Activated effector memory CD4-positive, alpha-beta T cell treated with Interleukin-2 at 50 U/mL for 16 hours (primary cell): ENCODE results near the gene KISS1R.
"Not testable (repeated sequence)": the region's sequence is repeated elsewhere in the genome, so short reads cannot be mapped to it uniquely, and the experiment has no call there.

ENCODE experiments used
- DNase-seq: peaks from one replicate; pipeline ENCODE4 v3.0.0-alpha.2; 2020

Gene KISS1R

DNA sequence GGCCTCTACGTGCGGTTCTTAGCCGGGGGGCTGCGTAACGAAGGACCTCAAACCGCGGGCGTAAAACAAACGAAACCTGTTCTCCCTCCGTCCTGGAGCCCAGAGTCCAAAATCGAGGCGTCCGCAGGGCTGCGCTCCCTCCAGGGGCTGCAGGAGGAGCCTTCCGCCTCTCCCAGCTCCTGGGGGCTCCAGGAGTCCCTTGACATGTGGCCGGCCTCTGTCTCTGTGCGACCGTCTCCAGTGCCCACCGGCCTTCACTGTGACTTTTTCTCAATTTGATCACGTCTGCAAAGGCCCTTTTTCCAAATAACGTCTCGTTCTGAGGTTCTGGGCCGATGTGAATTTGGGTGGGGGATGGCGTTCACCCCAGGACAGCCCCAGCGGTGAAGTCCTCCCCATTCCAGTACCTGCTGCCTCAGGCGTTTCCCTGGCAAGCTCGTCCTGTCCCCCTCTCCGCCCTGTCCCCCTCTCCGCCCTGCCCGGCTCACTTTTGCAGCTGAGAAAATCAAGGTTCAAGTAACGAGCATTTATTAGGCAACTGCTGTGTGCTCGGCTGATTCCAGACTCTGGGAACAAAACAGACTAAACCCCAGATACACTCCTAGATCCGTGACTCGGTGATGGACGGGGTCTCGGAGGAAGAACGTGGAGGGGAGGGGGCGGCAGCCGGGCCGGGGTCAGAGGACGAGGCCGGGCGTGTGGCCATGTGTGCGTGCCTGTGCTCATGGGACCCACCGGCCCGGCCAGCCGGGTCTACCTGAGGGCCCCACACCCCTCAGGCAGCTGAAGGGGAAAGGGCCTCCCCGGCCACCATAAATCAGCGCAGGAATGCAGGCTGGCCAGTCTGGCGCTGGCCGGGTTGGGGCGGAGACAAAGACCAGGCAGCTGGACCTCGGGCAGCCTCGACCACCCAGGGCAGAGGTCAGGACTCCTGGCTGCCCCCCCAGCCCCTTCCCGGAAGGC, 39.0 kb downstream of the KISS1R start:
- DNase-seq = no peak

DNA sequence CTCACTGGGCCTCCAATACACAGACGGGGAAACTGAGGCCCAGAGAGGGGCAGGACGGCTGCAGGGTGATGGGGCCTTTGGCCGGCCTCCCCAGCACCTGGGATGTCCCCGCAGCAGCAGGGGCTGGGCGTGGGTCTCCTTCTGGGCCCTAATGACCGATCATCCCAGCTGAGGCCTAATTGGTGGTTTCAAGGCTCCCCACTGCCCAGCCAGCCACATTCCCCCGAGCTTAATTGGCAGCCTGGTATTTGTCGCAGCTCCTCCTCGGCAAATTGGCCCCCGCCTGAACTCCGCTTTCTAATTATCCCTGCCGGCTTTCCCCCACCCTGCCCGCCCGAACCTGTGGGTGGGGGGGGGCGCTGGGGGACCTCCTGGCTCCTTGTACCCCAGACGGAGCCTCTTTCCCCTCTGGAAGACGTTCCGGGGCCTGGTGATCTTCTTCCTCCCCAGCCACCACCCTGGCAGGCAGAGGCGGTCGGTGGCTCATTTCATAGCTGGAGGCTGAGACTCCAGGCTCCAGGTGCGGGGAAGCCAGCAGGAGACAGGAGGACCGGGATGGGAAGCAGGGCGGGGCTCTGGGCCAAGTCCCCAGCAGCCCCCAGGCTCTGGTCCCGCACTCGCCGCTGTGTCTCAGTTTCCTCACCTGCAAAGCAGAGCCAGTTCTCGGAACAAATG, 39.8 kb downstream of the KISS1R start:
- DNase-seq = no peak

DNA sequence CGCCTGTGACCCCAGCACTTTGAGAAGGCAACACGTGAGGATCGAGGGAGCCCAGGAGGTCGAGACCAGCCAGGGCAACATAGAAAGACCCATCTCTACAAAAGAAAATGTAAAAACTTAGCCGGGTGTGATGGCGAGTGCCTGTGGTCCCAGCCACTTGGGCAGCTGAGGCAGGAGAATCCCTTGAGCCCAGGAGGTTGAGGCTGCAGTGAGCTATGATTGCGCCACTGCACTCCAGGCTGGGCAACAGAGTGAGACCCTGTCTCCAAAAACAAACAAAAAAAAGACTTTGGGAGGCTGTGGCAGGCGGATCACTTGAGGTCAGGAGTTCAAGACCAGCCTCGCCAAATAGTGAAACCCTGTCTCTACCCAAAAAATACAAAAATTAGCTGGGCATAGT, 40.4 kb downstream of the KISS1R start:
- DNase-seq = not testable (repeated sequence)

DNA sequence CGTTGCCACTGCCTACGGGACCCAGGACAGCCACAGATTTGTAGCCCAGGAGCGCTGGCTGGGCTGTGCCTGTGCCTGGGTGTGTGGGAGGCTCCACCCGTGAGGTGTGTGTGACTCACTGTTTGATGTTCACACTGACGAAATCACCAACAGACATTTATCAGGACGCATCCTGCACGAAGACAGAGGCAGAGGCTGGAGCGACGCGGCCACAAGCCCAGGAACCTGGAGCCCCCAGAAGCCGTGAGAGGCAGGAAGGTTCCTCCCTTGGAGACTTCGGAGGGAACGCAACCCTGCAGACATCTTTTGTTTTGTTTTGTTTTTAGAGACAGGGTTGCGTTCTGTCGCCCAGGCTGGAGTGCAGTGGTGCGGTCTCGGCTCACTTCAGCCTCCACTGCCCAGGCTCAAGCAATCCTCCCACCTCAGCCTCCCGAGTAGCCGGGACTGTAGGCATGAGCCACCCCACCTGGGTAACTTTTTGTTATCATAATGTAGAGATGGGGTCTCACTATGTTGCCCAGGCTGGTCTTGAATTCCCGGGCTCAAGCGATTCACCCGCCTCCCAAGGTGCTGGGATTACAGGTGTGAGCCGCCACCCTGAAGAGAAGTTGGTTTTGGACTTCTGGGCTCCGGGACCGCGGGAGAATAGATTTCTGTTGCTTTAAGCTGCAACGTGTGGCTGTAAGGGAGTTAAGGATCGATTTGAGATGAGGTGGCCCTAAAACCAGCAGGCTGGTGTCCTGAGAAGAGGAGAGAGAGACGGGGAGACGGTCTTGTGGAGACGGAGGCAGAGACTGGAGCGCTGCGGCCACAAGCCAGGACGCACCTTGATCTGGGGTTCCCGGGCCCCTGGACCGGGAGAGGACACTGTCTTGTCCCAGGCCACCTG, 42.1 kb downstream of the KISS1R start:
- DNase-seq = no peak

DNA sequence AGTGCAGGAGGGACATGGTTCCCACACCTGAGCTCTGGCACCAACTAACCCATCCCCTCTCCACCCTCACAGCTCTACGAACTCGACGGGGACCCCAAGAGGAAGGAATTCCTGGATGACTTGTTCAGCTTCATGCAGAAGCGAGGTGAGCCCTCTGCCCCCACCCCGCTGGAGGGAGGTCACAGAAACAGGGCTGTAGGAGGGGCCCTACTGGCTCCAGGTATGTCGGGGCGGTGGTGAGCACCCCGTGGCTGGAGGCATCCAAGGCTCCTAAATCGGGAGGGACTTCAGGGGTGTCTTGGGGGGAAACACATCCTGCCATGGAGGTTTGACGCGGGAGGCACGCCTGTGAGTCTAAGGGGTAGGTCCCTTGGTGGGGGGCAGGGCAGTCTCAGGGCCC, 42.9 kb downstream of the KISS1R start:
- no peak for DNase-seq

DNA sequence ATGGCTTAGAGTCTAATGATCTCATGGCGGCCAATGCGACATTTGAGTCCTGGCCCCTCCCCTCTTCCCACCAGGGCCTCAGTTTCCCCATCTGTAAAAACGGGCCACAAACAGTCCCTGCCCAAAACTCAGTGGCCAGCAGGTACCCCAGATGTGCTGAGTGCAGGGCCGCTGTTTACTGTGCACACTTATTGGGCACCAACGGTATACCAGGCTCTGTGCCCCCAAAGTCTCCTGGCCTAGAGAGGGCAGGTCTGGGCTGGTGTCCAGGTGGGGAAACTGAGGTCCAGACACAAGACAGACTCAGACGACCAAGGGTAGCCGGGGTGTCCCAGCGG, 43.4 kb downstream of the KISS1R start:
- DNase-seq = no peak

DNA sequence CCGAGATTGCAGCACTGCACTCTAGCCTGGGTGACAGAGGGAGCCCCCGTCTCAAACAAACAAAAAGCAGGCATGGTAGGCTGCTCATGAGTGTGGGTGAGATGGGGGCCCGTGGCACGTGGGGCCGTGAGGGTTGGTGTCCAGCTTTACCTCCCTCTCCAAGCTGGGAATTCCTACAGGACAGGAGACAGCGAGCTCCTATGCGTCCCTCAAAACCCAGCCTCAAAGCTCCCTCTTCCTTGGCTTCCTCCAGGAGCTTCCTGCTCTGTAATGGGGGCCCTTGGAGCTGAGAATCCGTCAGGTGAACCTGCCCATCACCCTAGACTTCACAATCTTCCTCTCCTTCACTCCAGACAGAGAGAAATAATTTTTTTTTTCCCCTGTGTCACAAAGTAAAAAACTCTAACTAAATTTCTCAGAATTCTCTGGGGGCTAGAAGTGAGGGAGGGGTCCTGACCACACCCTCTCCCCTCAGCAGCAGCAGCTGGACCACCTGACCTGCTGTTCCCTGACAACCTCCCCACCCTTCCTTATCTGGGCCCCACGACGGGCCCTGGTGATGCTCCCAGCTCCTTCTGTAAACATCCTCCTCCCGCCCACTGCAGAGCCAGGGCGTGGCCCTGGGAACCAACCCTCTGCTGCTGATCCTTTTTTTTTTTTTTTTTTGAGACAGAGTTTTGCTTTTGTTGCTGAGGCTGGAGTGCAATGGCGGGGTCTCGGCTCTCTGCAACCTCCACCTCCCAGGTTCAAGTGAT, 44.9 kb downstream of the KISS1R start:
- DNase-seq = no peak

DNA sequence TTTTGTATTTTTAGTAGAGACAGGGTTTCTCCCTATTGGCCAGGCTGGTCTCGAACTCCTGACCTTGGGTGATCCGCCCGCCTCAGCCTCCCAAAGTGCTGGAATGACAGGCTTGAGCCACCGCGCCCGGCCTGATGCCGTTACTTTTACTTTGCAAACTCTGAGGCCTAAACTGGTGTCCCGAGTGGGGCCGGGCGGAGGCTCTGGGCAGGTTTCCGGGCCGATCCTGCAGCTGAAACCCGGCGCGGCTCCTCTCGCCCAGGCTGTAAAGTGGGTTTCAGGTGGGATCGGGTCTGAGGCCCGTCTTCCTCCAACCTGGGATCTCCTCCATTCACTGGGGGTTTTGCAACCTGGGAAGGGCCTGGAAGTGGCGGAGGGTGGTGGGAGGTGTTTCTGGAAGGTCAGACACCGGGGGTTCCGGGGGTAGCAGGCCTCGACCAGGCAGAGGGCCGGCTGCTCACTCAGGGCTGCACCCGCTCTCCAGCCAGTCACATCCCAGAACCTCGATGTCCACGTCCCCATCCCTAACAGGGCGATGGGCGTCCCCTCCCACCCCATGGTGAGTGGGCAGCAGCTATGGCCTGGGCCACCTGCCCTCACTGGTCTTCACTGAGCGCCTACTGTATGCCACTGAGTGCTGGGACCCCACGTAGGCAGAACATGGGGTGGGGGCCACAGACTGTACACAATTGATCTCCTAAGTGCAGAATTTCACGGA, 45.7 kb downstream of the KISS1R start:
- no peak for DNase-seq

DNA sequence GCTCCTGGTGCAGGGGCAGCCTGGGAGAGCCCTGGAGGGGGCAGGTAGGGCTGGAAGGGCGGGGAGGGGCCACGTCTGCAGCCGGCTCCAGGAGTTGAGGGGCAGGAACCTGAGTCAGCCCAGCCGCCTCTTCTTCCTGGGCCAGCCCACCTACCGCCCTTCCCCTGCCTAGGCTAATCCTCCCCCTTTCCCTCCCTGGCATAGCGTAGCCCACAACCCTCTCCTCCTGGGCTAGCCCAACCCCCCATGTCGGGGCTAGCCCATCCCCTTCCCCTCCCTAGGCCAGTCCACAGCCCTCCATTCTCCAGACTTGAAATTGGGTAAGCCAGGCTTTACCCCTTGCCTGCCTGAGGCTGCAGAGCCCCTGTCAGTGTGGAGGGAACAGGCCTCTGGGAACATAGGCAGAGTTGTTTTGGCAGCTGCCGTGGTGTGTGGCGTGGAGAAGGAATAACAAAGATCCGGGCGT, 46.4 kb downstream of the KISS1R start:
- DNase-seq = no peak

DNA sequence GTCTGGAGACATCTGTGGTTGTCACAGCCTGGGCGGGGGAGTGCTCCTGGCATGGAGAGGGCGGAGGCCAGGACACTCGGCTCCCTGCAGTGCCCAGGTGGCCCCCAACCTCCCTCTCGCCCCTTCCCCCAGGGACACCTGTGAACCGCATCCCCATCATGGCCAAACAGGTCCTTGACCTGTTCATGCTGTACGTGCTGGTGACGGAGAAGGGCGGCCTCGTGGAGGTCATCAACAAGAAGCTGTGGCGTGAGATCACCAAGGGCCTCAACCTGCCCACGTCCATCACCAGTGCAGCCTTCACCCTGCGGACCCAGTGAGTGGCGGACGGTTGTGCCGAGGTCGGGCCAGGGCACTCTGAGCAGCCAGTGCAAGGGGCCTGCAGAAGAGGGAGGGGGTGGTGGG, 47.0 kb downstream of the KISS1R start:
- DNase-seq = no peak

DNA sequence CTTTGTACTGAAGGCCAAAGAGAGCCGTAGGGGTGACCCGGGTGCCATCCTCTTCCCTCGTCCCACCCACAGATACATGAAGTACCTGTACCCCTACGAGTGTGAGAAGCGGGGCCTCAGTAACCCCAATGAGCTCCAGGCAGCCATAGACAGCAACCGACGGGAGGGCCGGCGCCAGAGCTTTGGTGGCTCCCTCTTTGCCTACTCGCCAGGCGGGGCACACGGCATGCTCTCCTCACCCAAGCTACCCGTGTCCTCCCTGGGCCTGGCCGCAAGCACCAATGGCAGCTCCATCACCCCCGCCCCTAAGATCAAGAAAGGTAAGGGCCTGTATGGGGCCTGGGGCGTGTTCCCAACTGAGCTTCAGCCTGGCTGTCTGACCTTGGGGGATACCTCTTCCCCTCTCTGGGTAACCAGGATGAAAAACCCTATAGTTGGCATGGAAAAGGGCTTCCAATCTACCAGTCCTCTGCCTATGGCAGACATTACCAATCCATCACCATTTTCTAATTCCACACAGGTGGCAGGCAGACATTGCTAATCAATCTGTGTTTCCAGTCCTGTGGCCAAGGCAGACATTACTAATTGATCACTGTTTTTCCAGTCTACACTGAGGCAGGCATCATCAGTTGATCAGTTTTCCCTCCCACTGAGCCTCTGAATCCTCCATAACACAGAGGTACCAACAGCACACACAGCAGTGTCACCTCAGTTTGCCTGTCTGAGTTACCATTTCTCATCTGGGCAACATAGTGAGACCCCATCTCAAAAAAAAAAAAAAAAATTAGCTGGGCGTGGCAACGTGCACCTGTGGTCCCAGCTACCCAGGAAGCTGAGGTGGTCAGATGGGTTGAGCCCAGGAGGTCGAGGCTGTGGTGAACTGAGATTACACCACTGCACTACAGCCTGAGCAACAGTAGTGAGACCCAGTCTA, 47.9 kb downstream of the KISS1R start:
- DNase-seq = no peak

DNA sequence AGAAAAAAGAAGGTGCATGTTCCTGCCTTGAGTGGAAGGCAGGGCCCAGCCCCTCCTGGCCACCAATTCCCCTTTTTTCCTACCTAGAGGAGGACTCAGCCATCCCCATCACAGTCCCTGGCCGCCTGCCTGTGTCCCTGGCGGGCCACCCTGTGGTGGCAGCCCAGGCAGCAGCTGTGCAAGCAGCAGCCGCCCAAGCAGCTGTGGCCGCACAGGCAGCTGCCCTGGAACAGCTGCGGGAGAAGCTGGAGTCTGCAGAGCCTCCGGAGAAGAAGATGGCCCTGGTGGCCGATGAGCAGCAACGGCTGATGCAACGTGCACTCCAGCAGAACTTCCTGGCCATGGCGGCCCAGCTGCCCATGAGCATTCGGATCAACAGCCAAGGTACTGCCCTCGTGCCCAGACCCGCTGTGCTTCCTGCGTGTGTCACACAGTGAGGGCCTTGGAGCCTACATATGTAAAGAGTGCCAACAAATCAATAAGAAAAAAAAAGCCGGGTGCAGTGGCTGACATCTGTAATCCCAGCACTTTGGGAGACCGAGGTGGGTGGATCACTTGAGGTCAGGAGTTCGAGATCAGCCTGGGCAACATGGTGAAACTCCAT, 49.5 kb downstream of the KISS1R start:
- no peak for DNase-seq
